Thymus (tissue), 11 donors: Measurements from ENCODE around the gene PLEKHH1. TPM values are rescaled to one million over a fixed set of nuclear protein-coding genes. Genes with fewer than 3 reads are reported as not detected.

Source experiments
- DNase-seq, 9 donors: peaks; one replicate each; pipeline ENCODE4 v3.0.0-alpha.2; 2013; ENCODE audit warnings: low spot score in 9 of 9, low read depth in 6 of 9, missing footprints in 1 of 9
- H3K27ac ChIP-seq, 2 donors: one replicate each; pipeline ENCODE4 v1.5.1; 2013; ENCODE audit warnings: control low read depth in 1 of 2, low read depth in 1 of 2, low read length in 1 of 2, mild to moderate bottlenecking in 1 of 2, moderate library complexity in 1 of 2
- H3K27me3 ChIP-seq, 2 donors: one replicate each; pipeline ENCODE4 v1.5.1; 2013; ENCODE audit warnings: low read length in 1 of 2; ENCODE audit not compliant: control insufficient read depth in 2 of 2, insufficient read depth in 1 of 2
- H3K36me3 ChIP-seq, 2 donors: one replicate each; pipeline ENCODE4 v1.5.1; 2013; ENCODE audit warnings: low read length in 1 of 2, mild to moderate bottlenecking in 1 of 2, moderate library complexity in 1 of 2; ENCODE audit not compliant: control insufficient read depth in 2 of 2, insufficient read depth in 2 of 2
- H3K4me1 ChIP-seq, 2 donors: one replicate each; pipeline ENCODE4 v1.5.1; 2013; ENCODE audit warnings: low read length in 2 of 2; ENCODE audit not compliant: control insufficient read depth in 2 of 2, insufficient read depth in 2 of 2
- H3K4me3 ChIP-seq, 2 donors: one replicate each; pipeline ENCODE4 v1.5.1; 2013; ENCODE audit warnings: low read length in 2 of 2, control low read depth in 1 of 2, mild to moderate bottlenecking in 1 of 2
- H3K9me3 ChIP-seq, 2 donors: one replicate each; pipeline ENCODE4 v1.5.1; 2013; ENCODE audit warnings: low read length in 1 of 2, mild to moderate bottlenecking in 1 of 2; ENCODE audit not compliant: control insufficient read depth in 2 of 2, insufficient read depth in 1 of 2
- WGBS: extraction: QIAGEN DNeasy Blood & Tissue Kit; methylation state at CpG from one replicate; pipeline ENCODE4 v1.1.7; 2013; 5-methylcytosine and 5-hydroxymethylcytosine counted together
- polyA plus RNA-seq: library from polyadenylated mRNA; stranded (reverse); fragments of 200-250 nt; gene quantifications from one replicate; pipeline ENCODE4 v1.2.3, GENCODE V29; 2013
- total RNA-seq: library from RNA; stranded (reverse); fragments of 120-200 nt; gene quantifications from one replicate; pipeline ENCODE4 v1.2.4, GENCODE V29; 2013
- donor health status: healthy.

Gene PLEKHH1
- total and polyA plus RNA-seq, 2 donors: 2.0 to 10.7 TPM

DNA sequence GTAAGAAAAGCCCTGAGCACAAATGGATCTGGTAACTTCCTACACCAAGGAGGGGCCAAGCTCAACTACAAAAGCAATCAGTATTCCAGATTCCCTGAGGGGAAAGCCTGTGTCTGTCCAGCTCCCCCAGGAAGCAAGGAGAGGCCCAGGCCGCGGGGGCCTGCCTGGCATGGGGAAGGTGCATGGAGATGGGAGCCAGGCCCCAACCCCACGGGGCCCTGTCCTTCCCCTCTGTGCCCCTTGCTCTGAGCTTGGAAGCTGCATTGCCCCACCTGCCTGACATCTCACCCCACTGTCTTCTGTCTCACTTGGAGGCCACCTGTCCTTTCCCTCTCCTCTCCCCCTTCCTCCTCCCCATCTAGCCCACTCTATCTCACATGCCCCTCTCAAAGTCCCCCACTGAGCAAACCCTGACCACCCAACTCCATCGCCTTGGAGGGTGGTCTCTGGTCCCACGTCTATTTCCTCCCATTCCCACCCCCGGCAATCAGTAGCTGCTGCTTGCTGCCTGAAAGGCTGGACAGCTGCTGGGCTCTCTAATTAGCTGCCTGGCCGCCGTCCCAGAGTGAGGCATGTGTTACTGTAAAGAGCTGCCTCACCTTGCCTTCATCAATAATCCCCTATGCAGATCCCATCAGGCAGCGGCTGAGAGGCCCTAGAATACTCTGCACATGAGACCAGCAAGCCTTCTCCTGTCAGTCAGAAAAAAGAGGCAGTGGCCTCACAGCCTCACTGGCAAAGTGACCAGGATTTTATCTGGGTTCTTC, 41.2 kb upstream of the PLEKHH1 start:
- no peak overlapping the region for H3K27ac ChIP-seq
- peaks cover 17 to 41% of the 10 kb centered on the region in 2 donors for H3K4me1 ChIP-seq
- 96% methylated on average over 9 of the region's 9 CpGs for WGBS
- H3K4me3 ChIP-seq: no peak overlapping the region
- DNase-seq: no peak
- peaks cover 1 to 3% of the 10 kb centered on the region in 2 donors for H3K36me3 ChIP-seq
- H3K27me3 ChIP-seq: no peaks in the 10 kb centered on the region
- H3K9me3 ChIP-seq: peaks cover 6 to 30% of the 10 kb centered on the region in 2 donors

DNA sequence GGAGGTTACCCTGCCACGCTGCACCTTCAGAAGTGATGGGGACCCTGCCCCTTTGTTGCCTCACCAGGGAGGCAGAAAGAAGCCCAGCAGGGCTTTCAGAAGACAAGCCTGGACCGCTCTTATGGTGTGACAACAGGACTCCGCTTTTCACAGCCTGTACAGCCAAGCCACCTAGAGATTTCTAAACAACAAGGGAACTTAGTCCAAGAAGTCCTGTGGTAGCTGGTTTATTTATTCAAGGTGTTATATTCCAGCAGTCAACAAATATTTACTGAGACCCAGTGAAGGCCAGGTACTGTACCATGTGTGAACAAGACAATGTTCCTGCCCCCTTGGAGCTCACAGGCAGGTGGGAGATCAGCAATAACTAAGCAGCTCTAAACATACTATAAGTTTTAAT, 40.6 kb upstream of the PLEKHH1 start:
- no peaks in the 10 kb centered on the region for H3K27me3 ChIP-seq
- no peak overlapping the region for H3K27ac ChIP-seq
- H3K4me3 ChIP-seq: no peak overlapping the region
- 99% methylated on average over 3 of the region's 3 CpGs for WGBS
- DNase-seq: no peak
- H3K36me3 ChIP-seq: no peaks in the 10 kb centered on the region
- peaks cover 6 to 28% of the 10 kb centered on the region in 2 donors for H3K9me3 ChIP-seq
- H3K4me1 ChIP-seq: peaks cover 14 to 35% of the 10 kb centered on the region in 2 donors

DNA sequence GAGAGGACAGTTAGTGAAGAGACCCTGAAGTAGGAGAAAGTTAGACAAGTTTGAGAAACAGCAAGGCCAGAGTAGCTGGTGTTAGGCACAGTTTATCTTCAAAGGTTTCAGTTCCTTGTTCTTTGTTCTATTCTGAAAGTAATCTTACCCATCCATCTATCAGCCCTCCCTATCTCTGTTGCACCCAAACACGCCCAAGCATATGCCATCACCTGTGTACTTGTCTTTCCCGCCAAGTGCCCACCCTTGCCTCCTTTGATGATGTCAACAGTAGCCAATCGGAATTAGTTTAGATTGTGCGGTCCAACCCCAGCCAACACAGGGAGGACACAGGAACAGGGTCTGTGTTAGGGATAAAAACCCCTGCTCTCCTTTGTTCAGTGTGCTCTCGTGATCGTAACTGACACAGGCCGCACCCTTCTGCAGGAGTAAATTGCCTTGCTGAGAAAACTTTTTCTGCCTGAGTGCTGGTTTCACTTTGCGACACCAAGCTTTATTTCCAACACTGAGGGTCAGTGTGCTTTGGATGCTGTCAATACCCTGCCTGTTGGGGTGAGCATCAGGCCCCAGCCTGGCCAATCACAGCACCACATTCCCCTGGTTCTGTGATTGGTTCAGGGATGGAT, 39.9 kb upstream of the PLEKHH1 start:
- WGBS: 97% methylated on average over 8 of the region's 8 CpGs
- H3K27ac ChIP-seq: no peak overlapping the region
- H3K4me1 ChIP-seq: peaks cover 12 to 28% of the 10 kb centered on the region in 2 donors
- no peak overlapping the region for H3K4me3 ChIP-seq
- H3K27me3 ChIP-seq: no peaks in the 10 kb centered on the region
- H3K9me3 ChIP-seq: peaks cover 6 to 28% of the 10 kb centered on the region in 2 donors
- no peaks in the 10 kb centered on the region for H3K36me3 ChIP-seq
- no peak for DNase-seq

DNA sequence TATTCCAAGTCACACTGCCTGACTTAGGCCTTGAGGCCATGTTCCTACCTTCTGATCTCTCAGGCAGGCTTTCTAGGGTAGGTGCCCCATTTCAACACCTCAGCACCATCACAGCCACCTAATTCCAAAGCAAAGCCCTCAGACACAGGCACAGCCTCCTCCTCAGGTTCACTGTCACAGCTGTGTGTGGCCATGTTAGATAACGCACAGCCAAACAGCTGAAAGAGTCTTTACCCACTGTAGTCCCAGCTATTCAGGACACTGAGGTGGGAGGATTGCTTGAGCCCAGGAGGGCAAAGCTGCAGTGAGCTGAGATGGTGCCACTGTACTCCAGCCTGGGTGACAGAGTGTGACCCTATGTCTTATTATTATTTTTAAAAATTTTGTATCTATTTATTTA, 37.3 kb upstream of the PLEKHH1 start:
- Histone ChIP-seq H3K36me3 (no peaks in the 10 kb centered on the region), H3K4me1 (peaks cover 4% of the 10 kb centered on the region in 2 donors), H3K9me3 (peaks cover 6 to 28% of the 10 kb centered on the region in 2 donors), H3K4me3 (no peak overlapping the region), H3K27ac (no peak overlapping the region), H3K27me3 (no peaks in the 10 kb centered on the region)
- no peak for DNase-seq
- WGBS: 94% methylated on average over 1 of the region's 1 CpG

DNA sequence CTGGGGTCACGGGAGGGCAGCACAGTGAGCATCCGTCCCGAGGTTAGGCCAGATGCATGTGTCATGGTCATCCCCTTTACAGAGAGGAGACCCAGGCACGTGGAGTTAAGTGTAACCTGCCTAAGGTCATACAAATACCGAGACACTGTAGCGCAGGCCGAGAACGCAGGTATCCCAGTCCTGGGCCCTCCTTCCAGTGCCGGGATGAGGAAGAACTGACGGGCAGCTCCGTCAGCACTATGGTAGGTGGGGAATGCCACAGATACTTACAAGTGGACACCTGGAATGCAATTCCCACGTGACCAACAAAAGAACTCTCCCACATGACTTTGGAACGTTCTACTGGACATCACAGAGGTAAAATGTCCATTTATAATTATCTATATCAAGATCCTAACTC, 35.9 kb upstream of the PLEKHH1 start:
- no peak for DNase-seq
- no peaks in the 10 kb centered on the region for H3K36me3 ChIP-seq
- H3K9me3 ChIP-seq: peaks cover 6 to 23% of the 10 kb centered on the region in 2 donors
- WGBS: 94% methylated on average over 13 of the region's 13 CpGs
- H3K4me3 ChIP-seq: no peak overlapping the region
- H3K4me1 ChIP-seq: peaks cover 3 to 4% of the 10 kb centered on the region in 2 donors
- H3K27ac ChIP-seq: no peak overlapping the region
- no peaks in the 10 kb centered on the region for H3K27me3 ChIP-seq

DNA sequence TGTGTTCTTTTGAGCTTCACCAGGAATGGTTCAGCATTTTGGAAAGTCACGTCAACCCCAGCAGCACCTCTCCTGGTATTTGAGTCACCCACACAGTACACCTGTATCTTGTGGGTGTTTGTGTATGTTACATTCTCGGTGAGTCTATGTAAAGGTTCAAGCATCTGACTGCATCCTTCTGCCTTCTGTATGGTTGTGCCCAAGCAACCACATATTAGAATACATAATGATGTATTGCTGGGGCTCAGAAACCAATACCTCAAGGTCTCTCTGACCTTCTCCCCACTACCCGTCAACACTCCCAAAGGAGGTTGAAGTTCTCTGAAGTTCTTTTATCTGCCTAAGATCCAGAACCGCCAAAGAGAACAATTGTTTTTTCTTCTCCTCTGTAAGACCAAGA, 35.4 kb upstream of the PLEKHH1 start:
- Histone ChIP-seq H3K9me3 (peaks cover 6 to 18% of the 10 kb centered on the region in 2 donors), H3K27ac (no peak overlapping the region), H3K27me3 (no peaks in the 10 kb centered on the region), H3K4me1 (peaks cover 0 to 4% of the 10 kb centered on the region in 2 donors), H3K4me3 (no peak overlapping the region), H3K36me3 (no peaks in the 10 kb centered on the region)
- WGBS: 57% methylated on average over 4 of the region's 4 CpGs
- no peak for DNase-seq

DNA sequence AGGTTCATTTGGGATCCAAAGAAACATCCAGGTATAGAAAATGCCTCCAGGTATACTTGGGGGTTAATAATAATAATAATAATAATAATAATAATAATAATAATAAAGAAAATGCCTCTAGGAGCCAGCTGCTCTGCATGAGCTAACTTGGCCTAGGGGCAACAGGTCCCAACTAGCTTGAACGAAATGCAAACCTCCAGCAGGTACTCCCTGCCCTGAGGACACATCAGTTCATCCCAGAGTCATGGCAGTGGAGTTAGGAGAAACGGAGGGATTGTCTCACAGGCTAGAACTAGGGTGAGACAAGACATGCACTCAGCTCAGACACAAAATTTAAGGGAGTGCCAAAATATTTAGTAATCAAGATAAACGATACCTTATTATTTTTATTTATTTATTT, 32.1 kb upstream of the PLEKHH1 start:
- Histone ChIP-seq H3K27ac (no peak overlapping the region), H3K4me1 (peaks cover 0 to 4% of the 10 kb centered on the region in 2 donors), H3K9me3 (no peaks in the 10 kb centered on the region), H3K36me3 (no peaks in the 10 kb centered on the region), H3K4me3 (no peak overlapping the region), H3K27me3 (no peaks in the 10 kb centered on the region)
- 98% methylated on average over 3 of the region's 3 CpGs for WGBS
- no peak for DNase-seq

DNA sequence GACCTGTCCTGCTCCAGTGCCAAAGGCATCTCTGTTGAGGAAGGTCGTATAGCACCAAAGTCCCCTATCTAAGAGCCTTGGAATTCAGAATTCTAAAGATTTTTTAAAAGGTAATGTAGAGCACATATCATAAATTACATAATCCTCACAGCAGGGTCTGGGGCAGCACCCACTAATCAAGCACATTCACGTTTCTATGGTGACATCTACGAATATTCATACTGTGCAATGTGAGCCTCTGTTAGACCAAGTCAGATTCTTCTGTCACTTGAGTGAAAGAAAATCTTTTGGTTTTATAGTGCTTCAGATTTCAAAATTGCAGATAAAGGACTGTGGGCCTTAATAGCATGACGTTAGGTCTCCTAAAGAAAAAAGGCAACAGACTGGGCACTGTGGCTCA, 31.4 kb upstream of the PLEKHH1 start:
- Histone ChIP-seq H3K4me1 (peaks cover 0 to 4% of the 10 kb centered on the region in 2 donors), H3K36me3 (no peaks in the 10 kb centered on the region), H3K27me3 (no peaks in the 10 kb centered on the region), H3K9me3 (no peaks in the 10 kb centered on the region), H3K4me3 (no peak overlapping the region), H3K27ac (no peak overlapping the region)
- 95% methylated on average over 4 of the region's 4 CpGs for WGBS
- DNase-seq: no peak

DNA sequence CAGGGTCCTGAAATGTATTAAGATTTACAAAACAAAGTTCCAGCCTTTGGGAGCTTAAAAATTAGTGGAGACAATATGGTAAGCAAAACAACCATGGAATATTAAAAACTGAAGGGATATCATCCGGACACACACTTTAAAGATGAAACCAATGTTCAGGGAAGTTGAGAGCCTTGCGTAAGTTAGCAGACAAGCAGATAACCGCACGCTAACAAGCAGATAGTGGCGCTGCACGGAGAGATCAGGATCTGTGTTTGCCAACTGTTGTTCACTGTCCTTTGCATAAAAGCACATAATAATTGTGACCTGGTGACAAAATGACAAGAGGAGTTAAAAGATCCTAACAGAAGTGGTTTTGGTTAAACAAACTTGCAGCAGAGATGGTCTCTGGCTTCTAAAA, 30.2 kb upstream of the PLEKHH1 start:
- Histone ChIP-seq H3K27ac (no peak overlapping the region), H3K9me3 (no peaks in the 10 kb centered on the region), H3K36me3 (no peaks in the 10 kb centered on the region), H3K4me3 (no peak overlapping the region), H3K4me1 (peaks cover 0 to 1% of the 10 kb centered on the region in 2 donors), H3K27me3 (no peaks in the 10 kb centered on the region)
- 88% methylated on average over 6 of the region's 6 CpGs for WGBS
- DNase-seq: no peak
